GM12872 (cell line): Measurements from ENCODE around the gene HP.
"Not testable (repeated sequence)": the region's sequence is repeated elsewhere in the genome, so short reads cannot be mapped to it uniquely, and the experiment has no call there.

Source experiments
- CTCF ChIP-seq: IDR thresholded peaks from 3 replicates; pipeline ENCODE4 v1.5.1; 2011; ENCODE audit warnings: low read depth, mild to moderate bottlenecking, low read length, moderate library complexity; ENCODE audit not compliant: insufficient read depth

The HP gene

GRCh38 chr16:72054254-72054847 is at the start of gene HP:
HP (plus strand) TSS chr16:72054505; CDS start chr16:72054653, 148 bp downstream.
- TF ChIP-seq CTCF = not testable (repeated sequence)

GRCh38 chr16:72008424-72009216 is 45.7 kb upstream of the HP start, which contains the start of gene DHODH:
DHODH (plus strand) TSS chr16:72008744; CDS start chr16:72008765, 21 bp downstream.
- no peak for TF ChIP-seq CTCF

GRCh38 chr16:72009779-72010178 is 44.5 kb upstream of the HP start:
- no peak for TF ChIP-seq CTCF

- no peak for TF ChIP-seq CTCF
Measured at GRCh38 chr16:72012607-72013006, 41.7 kb upstream of the HP start.

- no peak for TF ChIP-seq CTCF
Measured at GRCh38 chr16:72013389-72013788, 40.9 kb upstream of the HP start.

GRCh38 chr16:72013888-72014581 is 40.3 kb upstream of the HP start:
- no peak for TF ChIP-seq CTCF

GRCh38 chr16:72014675-72015074 is 39.6 kb upstream of the HP start:
- TF ChIP-seq CTCF = no peak
